ENCODE data around the gene ADCY2.

GRCh38 chr5:7679663-7680062, 283.7 kb downstream of the ADCY2 start:
- TF ChIP-seq CTCF (IDR thresholded peaks at IDR 0.05) (no peak), POLR2A (IDR thresholded peaks at IDR 0.05) (no peak)
